GM23338 (cell line): ENCODE results near the gene TRAF3IP1. TPM values are rescaled to one million over a fixed set of nuclear protein-coding genes. Genes with fewer than 3 reads are reported as not detected.

Experiments used
- ATAC-seq: fragments of 200-7000 bp; cut with Tn5 transposase; 3 replicates; pipeline ENCODE4 v1.9.1; 2020
- DNase-seq: peaks from one replicate; pipeline ENCODE4 v3.0.0-alpha.2; 2015; ENCODE audit warnings: low spot score
- H2AFZ ChIP-seq: fragments of 200-600 bp; sonication (generic); 2 replicates; pipeline ENCODE4 v1.8.0; 2016; ENCODE audit warnings: antibody characterized with exemption, mild to moderate bottlenecking, moderate library complexity
- H3F3A ChIP-seq: fragments of 200-600 bp; sonication (generic); replicated peaks from 2 replicates; pipeline ENCODE4 v1.8.0; 2017; ENCODE audit warnings: antibody characterized with exemption, mixed run types, low read depth
- H3K27ac ChIP-seq: fragments of 200-600 bp; sonication (generic); 2 replicates; pipeline ENCODE4 v1.6.1; 2016; ENCODE audit warnings: low read depth
- H3K27me3 ChIP-seq: fragments of 200-600 bp; sonication (generic); 2 replicates; pipeline ENCODE4 v1.8.0; 2016; ENCODE audit warnings: mild to moderate bottlenecking, mixed run types, moderate library complexity; ENCODE audit not compliant: insufficient read depth
- H3K36me3 ChIP-seq: fragments of 200-600 bp; sonication (generic); 2 replicates; pipeline ENCODE4 v1.8.0; 2016; ENCODE audit warnings: mild to moderate bottlenecking; ENCODE audit not compliant: insufficient read depth
- H3K4me1 ChIP-seq: fragments of 200-600 bp; sonication (generic); 2 replicates; pipeline ENCODE4 v1.8.0; 2016; ENCODE audit warnings: mild to moderate bottlenecking, moderate library complexity; ENCODE audit not compliant: insufficient read depth
- H3K4me2 ChIP-seq: fragments of 200-600 bp; sonication (generic); 2 replicates; pipeline ENCODE4 v1.7.1; 2017; ENCODE audit warnings: mixed run types
- H3K4me3 ChIP-seq: fragments of 200-600 bp; sonication (generic); 2 replicates; pipeline ENCODE4 v1.6.1; 2016; ENCODE audit warnings: mixed run types
- H3K79me2 ChIP-seq: fragments of 200-600 bp; sonication (generic); replicated peaks from 2 replicates; pipeline ENCODE4 v1.8.0; 2017; ENCODE audit warnings: mild to moderate bottlenecking; ENCODE audit not compliant: insufficient read depth
- H3K9me2 ChIP-seq: fragments of 200-600 bp; sonication (generic); 2 replicates; pipeline ENCODE4 v1.8.0; 2017; ENCODE audit not compliant: insufficient read depth
- H4K20me1 ChIP-seq: fragments of 200-600 bp; sonication (generic); replicated peaks from 2 replicates; pipeline ENCODE4 v1.8.0; 2017; ENCODE audit warnings: mild to moderate bottlenecking; ENCODE audit not compliant: insufficient read depth
- H3K27ac Mint-ChIP-seq: 2 replicates; pipeline ENCODE4 v1.8.0; 2020; ENCODE audit warnings: inconsistent platforms, mild to moderate bottlenecking, moderate library complexity, mixed read lengths
- H3K27me3 Mint-ChIP-seq: 3 replicates; pipeline ENCODE4 v1.8.0; 2022; ENCODE audit warnings: low read depth, mild to moderate bottlenecking, moderate library complexity, mixed read lengths, inconsistent platforms; ENCODE audit not compliant: insufficient read depth, poor library complexity
- H3K36me3 Mint-ChIP-seq: 3 replicates; pipeline ENCODE4 v1.8.0; 2021; ENCODE audit warnings: low read depth, mild to moderate bottlenecking, inconsistent platforms, moderate library complexity, mixed read lengths
- H3K4me1 Mint-ChIP-seq: 3 replicates; pipeline ENCODE4 v1.8.0; 2020; ENCODE audit warnings: mild to moderate bottlenecking, inconsistent platforms, mixed read lengths
- H3K4me3 Mint-ChIP-seq: 3 replicates; pipeline ENCODE4 v1.8.0; 2021; ENCODE audit warnings: moderate library complexity, mild to moderate bottlenecking, inconsistent platforms, mixed read lengths
- H3K9me3 Mint-ChIP-seq: 3 replicates; pipeline ENCODE4 v1.8.0; 2020; ENCODE audit warnings: moderate library complexity, mild to moderate bottlenecking, inconsistent platforms, mixed read lengths
- CREB1 ChIP-seq: fragments of 250-450 bp; sonication (Bioruptor Pico); IDR thresholded peaks from 2 replicates; pipeline ENCODE4 v1.5.0; 2020; ENCODE audit warnings: low read depth, mild to moderate bottlenecking, moderate library complexity
- CTCF ChIP-seq, 2 experiments: fragments of 200-600 bp in 1 of 2; sonication (generic) in 1 of 2; conservative IDR thresholded peaks; 2 replicates each; pipeline versions ENCODE4 v1.5.1 to v1.6.1; 2016 to 2017; ENCODE audit warnings: antibody characterized with exemption in 2 of 2, low read depth in 2 of 2, mild to moderate bottlenecking in 2 of 2, moderate library complexity in 1 of 2
- ETS1 ChIP-seq: IDR thresholded peaks from 2 replicates; pipeline ENCODE4 v1.6.1; 2016; ENCODE audit warnings: antibody characterized with exemption
- EZH2 ChIP-seq: fragments of 200-600 bp; sonication (generic); IDR thresholded peaks from one replicate; pipeline ENCODE4 v1.8.0; 2017; ENCODE audit warnings: antibody characterized with exemption, mild to moderate bottlenecking, low read depth; ENCODE audit not compliant: unreplicated experiment
- EZH2phosphoT487 ChIP-seq: fragments of 200-600 bp; sonication (generic); IDR thresholded peaks from one replicate; pipeline ENCODE4 v1.8.1; 2018; ENCODE audit warnings: antibody characterized with exemption; ENCODE audit not compliant: unreplicated experiment
- JUNB ChIP-seq: IDR thresholded peaks from one replicate; pipeline ENCODE4 v1.6.1; 2016; ENCODE audit warnings: antibody characterized with exemption; ENCODE audit not compliant: unreplicated experiment
- NANOG ChIP-seq: IDR thresholded peaks from 2 replicates; pipeline ENCODE4 v1.6.1; 2016; ENCODE audit warnings: antibody characterized with exemption, borderline replicate concordance
- POLR2AphosphoS5 ChIP-seq: IDR thresholded peaks from 2 replicates; pipeline ENCODE4 v1.6.1; 2016; ENCODE audit warnings: antibody characterized with exemption, low read depth
- REST ChIP-seq: IDR thresholded peaks from one replicate; pipeline ENCODE4 v1.6.1; 2018; ENCODE audit warnings: antibody characterized with exemption; ENCODE audit not compliant: unreplicated experiment
- STAT1 ChIP-seq: IDR thresholded peaks from one replicate; pipeline ENCODE4 v1.6.1; 2016; ENCODE audit warnings: antibody characterized with exemption; ENCODE audit not compliant: unreplicated experiment
- ZNF114 ChIP-seq: fragments of 250-450 bp; sonication (Bioruptor Pico); IDR thresholded peaks from 2 replicates; pipeline ENCODE4 v1.5.0; 2020; ENCODE audit warnings: mild to moderate bottlenecking, moderate library complexity
- ZNF331 ChIP-seq: fragments of 250-450 bp; sonication (Bioruptor Pico); IDR thresholded peaks from 2 replicates; pipeline ENCODE4 v1.5.0; 2020; ENCODE audit warnings: low read depth, mild to moderate bottlenecking, moderate library complexity
- ZNF462 ChIP-seq: fragments of 250-450 bp; sonication (Bioruptor Pico); IDR thresholded peaks from 2 replicates; pipeline ENCODE4 v1.5.0; 2020; ENCODE audit warnings: mild to moderate bottlenecking, moderate library complexity
- polyA plus RNA-seq: library from polyadenylated mRNA; unstranded; fragments of >200 nt; fragmentation: Nextera tagmentation; extraction: Ambion mirVana; gene quantifications from 2 replicates; pipeline ENCODE4 v1.2.1, GENCODE V29; 2016
- total RNA-seq: library from RNA; depleted of rRNA; stranded (reverse); fragments of >200 nt; shearing (Covaris generic); gene quantifications from 2 replicates; pipeline ENCODE4 v1.2.3, GENCODE V29; 2014

The TRAF3IP1 gene
- total and polyA plus RNA-seq, 2 experiments from 2014 or later, result 12.5 to 20.7 TPM

GRCh38 chr2:238286551-238286950 lies 33.8 kb upstream of the TRAF3IP1 start:
- TF ChIP-seq JUNB (no peak), EZH2phosphoT487 (no peak), CTCF (conservative IDR thresholded peaks at IDR 0.05; ENCODE audit: low read depth in 2 of 2) (no peak), STAT1 (no peak), EZH2 (no peak), ZNF462 (CRISPR knock-in tag) (no peak), CREB1 (CRISPR knock-in tag) (no peak), ZNF114 (CRISPR knock-in tag) (no peak), POLR2AphosphoS5 (no peak), ETS1 (no peak), ZNF331 (CRISPR knock-in tag) (no peak), NANOG (no peak), REST (no peak)
- Mint-ChIP-seq H3K27me3 (peaks cover 20% of the 10 kb centered on the region), H3K4me1 (peaks cover 44% of the 10 kb centered on the region), H3K4me3 (peak overlapping the region; percentile 86; the same call in 2 of the 3 replicates), H3K9me3 (no peaks in the 10 kb centered on the region), H3K36me3 (no peaks in the 10 kb centered on the region; the same call in 2 of the 3 replicates), H3K27ac (no peak overlapping the region)
- Histone ChIP-seq H3K4me1 (peaks cover 26% of the 10 kb centered on the region), H3K79me2 (peaks cover 16% of the 10 kb centered on the region), H3K4me2 (no peak overlapping the region), H3F3A (peaks cover 4% of the 10 kb centered on the region; the same call in 1 of the 2 replicates), H3K9me2 (no peaks in the 10 kb centered on the region), H3K27ac (no peak overlapping the region), H2AFZ (no peak overlapping the region), H3K4me3 (no peak overlapping the region), H3K27me3 (peaks cover 6% of the 10 kb centered on the region; the same call in 1 of the 2 replicates), H4K20me1 (peaks cover 15% of the 10 kb centered on the region), H3K36me3 (no peaks in the 10 kb centered on the region)
- DNase-seq (no peak), ATAC-seq (no peak)
